Measurements from ENCODE around the gene CASKIN2.

Gene CASKIN2, protein sequence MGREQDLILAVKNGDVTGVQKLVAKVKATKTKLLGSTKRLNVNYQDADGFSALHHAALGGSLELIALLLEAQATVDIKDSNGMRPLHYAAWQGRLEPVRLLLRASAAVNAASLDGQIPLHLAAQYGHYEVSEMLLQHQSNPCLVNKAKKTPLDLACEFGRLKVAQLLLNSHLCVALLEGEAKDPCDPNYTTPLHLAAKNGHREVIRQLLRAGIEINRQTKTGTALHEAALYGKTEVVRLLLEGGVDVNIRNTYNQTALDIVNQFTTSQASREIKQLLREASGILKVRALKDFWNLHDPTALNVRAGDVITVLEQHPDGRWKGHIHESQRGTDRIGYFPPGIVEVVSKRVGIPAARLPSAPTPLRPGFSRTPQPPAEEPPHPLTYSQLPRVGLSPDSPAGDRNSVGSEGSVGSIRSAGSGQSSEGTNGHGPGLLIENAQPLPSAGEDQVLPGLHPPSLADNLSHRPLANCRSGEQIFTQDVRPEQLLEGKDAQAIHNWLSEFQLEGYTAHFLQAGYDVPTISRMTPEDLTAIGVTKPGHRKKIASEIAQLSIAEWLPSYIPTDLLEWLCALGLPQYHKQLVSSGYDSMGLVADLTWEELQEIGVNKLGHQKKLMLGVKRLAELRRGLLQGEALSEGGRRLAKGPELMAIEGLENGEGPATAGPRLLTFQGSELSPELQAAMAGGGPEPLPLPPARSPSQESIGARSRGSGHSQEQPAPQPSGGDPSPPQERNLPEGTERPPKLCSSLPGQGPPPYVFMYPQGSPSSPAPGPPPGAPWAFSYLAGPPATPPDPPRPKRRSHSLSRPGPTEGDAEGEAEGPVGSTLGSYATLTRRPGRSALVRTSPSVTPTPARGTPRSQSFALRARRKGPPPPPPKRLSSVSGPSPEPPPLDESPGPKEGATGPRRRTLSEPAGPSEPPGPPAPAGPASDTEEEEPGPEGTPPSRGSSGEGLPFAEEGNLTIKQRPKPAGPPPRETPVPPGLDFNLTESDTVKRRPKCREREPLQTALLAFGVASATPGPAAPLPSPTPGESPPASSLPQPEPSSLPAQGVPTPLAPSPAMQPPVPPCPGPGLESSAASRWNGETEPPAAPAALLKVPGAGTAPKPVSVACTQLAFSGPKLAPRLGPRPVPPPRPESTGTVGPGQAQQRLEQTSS (N-terminal part only)

DNA sequence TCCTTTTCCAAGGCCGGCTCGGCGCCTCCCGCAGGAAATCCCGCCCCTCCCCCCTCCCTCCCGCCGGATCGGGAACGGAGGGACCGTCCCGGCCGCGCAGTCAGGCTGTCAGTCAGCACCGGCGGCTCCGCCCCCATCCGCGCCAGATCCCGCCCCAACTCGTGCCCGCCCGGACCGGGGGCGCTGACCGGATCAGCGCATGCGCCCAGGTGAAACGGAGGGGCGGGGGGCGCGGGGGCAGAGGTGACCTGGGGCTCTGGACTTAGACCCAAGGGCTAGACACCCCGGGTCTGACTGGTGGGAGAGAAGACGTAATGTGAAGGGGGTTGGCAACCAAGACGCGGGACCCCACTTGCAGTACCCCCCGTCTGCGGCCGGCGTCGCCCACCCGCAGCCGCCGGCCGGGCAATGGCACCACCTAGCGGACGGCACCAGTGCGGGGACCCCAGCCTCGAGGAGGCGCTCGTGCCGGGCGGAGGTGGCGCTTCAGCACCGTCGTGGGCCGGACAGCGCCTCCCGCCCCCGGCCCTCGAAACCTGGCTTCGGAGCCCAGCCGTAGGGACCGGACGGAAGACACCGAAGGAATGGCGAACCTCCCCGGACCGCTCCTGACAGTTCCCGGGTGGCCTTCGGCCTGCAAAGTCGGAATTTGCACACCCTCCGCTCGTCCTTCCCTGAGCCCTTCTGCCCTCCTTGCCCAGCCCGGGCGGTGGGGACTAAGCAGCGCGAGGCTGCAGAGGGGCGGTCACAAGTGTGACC is at the start of gene CASKIN2:
Gene CASKIN2, minus strand, starts transcription at position 42 of the 759 bp plus-strand sequence. CDS start 1,733 bp downstream, outside the sequence.
- peak; percentile 83 for DNase-seq (ENCODE audit: low read depth)
- TF ChIP-seq, protein P1, sequence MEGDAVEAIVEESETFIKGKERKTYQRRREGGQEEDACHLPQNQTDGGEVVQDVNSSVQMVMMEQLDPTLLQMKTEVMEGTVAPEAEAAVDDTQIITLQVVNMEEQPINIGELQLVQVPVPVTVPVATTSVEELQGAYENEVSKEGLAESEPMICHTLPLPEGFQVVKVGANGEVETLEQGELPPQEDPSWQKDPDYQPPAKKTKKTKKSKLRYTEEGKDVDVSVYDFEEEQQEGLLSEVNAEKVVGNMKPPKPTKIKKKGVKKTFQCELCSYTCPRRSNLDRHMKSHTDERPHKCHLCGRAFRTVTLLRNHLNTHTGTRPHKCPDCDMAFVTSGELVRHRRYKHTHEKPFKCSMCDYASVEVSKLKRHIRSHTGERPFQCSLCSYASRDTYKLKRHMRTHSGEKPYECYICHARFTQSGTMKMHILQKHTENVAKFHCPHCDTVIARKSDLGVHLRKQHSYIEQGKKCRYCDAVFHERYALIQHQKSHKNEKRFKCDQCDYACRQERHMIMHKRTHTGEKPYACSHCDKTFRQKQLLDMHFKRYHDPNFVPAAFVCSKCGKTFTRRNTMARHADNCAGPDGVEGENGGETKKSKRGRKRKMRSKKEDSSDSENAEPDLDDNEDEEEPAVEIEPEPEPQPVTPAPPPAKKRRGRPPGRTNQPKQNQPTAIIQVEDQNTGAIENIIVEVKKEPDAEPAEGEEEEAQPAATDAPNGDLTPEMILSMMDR (conservative IDR thresholded peaks at IDR 0.05; ENCODE audit: low read depth, low read length): peak; percentile 74

DNA sequence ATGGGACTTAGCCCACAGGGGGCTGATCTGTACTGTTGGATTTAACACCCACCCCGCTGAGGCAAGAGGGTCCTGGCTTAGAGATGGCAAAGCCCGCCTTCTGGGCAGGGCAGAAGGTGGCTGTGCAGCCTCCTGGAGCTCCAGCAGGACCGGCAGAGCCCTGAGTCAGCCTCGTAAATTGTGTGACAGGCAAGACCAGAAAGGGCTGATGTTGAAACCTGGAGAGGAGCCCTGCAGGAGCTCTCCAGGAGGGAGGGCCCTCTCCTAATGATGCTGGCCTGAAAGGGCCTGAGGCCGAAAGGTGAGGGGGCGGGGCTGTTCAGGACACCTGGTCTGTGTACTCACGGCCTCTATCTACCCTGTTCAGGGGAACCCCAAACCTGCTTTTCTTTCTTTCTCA is 49.7 kb upstream of the CASKIN2 start:
- TF ChIP-seq, protein P1 (conservative IDR thresholded peaks at IDR 0.05; ENCODE audit: low read depth, low read length): no peak
- H3K4me3 ChIP-seq (ENCODE audit: low read depth, low read length): no peak overlapping the region
- peak; percentile 20 for DNase-seq (ENCODE audit: low read depth)

More for the DNA sequence above, at the start of gene CASKIN2:
- H3K4me3 ChIP-seq (ENCODE audit: low read depth, low read length): peak within 1 kb of the TSS; percentile 81

DNA sequence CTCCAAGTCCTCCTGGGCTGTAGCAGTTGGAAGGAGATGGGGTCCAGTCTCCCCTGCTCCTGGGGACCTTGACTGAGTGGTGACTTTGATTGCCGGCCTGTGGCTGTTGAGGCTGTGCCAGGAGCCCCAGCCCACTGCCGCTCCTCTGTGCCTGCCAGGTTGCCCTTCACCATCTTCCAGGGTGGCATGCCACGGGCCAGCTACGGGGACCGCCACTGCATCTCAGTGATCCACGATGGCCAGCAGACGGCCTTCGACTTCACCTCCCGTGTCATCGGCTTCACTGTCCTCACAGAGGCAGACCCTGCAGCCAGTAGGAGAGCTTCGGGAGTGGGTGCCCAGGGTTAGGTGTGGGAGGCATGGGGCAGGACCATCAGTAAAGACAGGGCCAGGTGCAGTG is 48.9 kb upstream of the CASKIN2 start:
- TF ChIP-seq, protein P1 (conservative IDR thresholded peaks at IDR 0.05; ENCODE audit: low read depth, low read length): no peak
- no peak for DNase-seq (ENCODE audit: low read depth)
- H3K4me3 ChIP-seq (ENCODE audit: low read depth, low read length): no peak overlapping the region

DNA sequence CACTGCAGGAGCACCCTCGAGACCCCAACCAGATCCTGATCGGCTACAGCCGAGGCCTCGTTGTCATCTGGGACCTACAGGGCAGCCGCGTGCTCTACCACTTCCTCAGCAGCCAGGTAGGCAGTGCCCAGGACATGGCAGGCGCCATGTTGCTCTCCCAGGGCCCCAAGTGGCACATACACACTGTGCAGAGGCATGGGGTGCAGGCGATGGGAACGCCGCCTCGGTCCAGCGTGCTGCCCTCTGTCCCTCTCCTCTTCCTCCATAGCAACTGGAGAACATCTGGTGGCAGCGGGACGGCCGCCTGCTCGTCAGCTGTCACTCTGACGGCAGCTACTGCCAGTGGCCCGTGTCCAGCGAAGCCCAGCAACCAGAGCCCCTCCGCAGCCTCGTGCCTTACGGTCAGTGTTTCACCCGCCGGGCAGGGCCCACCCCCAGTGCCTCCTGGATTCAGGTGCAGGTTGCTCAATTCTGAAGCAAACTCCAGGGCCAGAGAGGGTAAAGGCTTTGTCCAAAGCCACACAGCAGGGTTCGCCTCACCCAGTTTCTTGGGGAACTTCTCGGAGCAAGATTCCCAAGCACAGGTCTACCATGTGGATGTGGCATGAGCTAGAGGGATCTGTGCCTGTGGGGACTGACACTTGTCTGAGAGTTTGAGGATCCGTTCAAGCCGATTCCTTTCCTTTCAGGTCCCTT is 47.9 kb upstream of the CASKIN2 start:
- no peak overlapping the region for H3K4me3 ChIP-seq (ENCODE audit: low read depth, low read length)
- TF ChIP-seq, protein P1 (conservative IDR thresholded peaks at IDR 0.05; ENCODE audit: low read depth, low read length): no peak
- no peak for DNase-seq (ENCODE audit: low read depth)

DNA sequence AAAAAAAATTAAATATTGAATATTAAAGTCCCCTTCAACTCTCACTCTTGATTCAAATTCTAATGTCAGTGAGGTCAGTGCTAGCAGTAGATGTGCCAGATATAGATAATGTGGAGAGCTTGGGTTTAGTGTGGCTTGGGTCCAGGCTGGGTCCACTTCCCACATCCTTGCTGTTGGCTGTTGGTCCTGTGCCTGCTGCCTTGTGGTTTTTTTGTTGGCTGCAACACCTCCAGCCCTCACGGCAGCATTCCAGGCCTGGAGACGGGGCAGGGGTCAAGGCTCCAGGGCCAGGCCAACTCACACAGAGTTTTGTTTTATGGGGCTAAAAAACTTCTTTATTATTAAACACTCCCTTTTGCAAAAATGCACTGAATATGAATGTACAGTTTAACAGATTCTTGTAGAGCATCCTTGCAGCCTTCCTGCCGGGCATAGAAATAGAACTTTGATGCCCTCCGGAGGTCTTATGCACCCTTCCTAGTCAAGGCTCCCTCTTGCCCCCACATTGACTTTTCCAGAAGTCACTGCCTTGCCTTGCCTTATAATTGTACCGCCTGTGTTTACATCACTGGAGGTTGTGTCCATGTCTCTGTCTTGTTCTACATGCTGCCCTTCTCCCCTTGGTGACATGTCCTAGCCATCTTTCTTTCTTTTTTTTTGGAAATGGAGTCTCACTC is 46.7 kb upstream of the CASKIN2 start:
- TF ChIP-seq, protein P1 (conservative IDR thresholded peaks at IDR 0.05; ENCODE audit: low read depth, low read length): no peak
- no peak overlapping the region for H3K4me3 ChIP-seq (ENCODE audit: low read depth, low read length)
- DNase-seq (ENCODE audit: low read depth): no peak

Measured in choroid plexus epithelial cell (primary cell).